Measurements from ENCODE around the gene FAM170B. TPM values are rescaled to one million over a fixed set of nuclear protein-coding genes. Genes with fewer than 3 reads are reported as not detected.

FAM170B gene
- total RNA-seq, 2 experiments from 2014 or later: not detected

- no peak for DNase-seq
- intact Hi-C loops (cut with micrococcal nuclease): no loop called here
- peaks cover 6% of the 10 kb centered on the region for H3K27me3 Mint-ChIP-seq (ENCODE audit: low read depth)
- no peak overlapping the region for H3K27ac Mint-ChIP-seq
- CTCF ChIA-PET: no interaction called here
- no peaks in the 10 kb centered on the region for H3K36me3 Mint-ChIP-seq (ENCODE audit: low read depth)
- no peak overlapping the region for H3K4me3 Mint-ChIP-seq
- H3K4me1 Mint-ChIP-seq (ENCODE audit: low read depth): no peaks in the 10 kb centered on the region
- H3K9me3 Mint-ChIP-seq: no peaks in the 10 kb centered on the region
Measured at GRCh38 chr10:49096890-49097445, 36.9 kb downstream of the FAM170B start.

DNA sequence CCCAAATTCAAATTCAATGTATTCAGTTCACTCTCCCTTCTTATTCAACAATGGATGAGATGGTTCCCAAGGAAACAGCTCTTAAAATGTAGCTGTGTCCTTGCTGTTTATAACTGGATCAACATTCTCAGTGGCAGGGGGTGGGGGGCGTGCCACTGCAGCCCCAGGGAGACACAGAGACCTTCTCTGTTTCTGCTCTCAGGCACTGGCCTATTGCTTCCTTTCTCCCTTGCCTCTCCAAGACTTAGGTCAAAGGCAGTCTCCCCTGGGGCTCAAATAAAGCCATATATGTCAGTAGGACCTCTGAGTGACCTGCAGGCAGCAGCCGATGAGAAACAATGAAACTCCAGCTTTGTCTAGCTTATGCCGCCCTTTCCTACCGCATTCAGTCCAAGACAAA lies 39.2 kb downstream of the FAM170B start:
- Mint-ChIP-seq H3K4me3 (no peak overlapping the region), H3K36me3 (ENCODE audit: low read depth) (no peaks in the 10 kb centered on the region), H3K4me1 (ENCODE audit: low read depth) (no peaks in the 10 kb centered on the region), H3K9me3 (no peaks in the 10 kb centered on the region), H3K27me3 (ENCODE audit: low read depth) (peaks cover 8% of the 10 kb centered on the region), H3K27ac (no peak overlapping the region)
- CTCF ChIA-PET: no interaction called here
- intact Hi-C loops (cut with micrococcal nuclease): no loop called here
- no peak for DNase-seq

DNA sequence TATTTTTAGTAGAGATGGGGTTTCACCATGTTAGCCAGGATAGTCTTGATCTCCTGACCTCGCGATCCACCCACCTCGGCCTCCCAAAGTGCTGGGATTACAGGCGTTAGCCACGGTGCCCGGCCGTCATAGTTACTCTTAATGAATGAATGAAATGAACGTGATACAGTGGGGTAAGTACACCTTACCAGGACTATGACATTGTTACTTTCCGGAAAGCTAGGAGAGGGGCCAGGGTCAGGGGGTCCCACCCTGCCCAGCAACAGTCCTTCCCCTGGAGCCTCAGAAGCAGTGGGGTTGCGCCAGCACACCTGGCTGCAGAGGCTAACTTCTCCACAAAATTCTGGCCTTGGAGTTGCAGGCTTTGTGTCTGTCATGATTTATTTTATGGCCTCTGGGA lies 39.9 kb downstream of the FAM170B start:
- Mint-ChIP-seq H3K4me1 (ENCODE audit: low read depth) (no peaks in the 10 kb centered on the region), H3K36me3 (ENCODE audit: low read depth) (no peaks in the 10 kb centered on the region), H3K27me3 (ENCODE audit: low read depth) (peaks cover 5% of the 10 kb centered on the region), H3K27ac (no peak overlapping the region), H3K9me3 (no peaks in the 10 kb centered on the region), H3K4me3 (no peak overlapping the region)
- DNase-seq: no peak
- CTCF ChIA-PET: no interaction called here
- intact Hi-C loops (cut with micrococcal nuclease): no loop called here

DNA sequence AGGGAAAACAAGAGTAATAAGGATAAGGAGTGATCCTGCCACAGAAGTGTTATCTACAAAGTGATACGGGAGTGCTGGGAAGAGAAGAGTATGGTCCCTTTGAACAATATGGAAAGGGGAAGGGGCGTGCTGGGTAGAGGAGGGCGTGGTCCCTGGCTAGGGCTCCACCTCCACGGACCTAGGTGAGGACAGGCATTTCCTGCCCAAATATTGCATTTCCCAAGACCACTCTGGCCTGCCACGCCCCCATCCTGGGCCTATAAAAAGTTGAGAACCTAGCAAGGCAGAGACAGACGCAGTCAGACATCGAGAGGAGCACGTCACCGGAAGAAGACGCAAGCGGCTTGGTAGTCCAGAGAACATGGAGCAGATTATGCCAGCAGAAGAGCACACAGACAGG lies 41.3 kb downstream of the FAM170B start:
- Mint-ChIP-seq H3K36me3 (ENCODE audit: low read depth) (no peaks in the 10 kb centered on the region), H3K9me3 (peaks cover 1% of the 10 kb centered on the region), H3K4me1 (ENCODE audit: low read depth) (no peaks in the 10 kb centered on the region), H3K27me3 (ENCODE audit: low read depth) (peaks cover 5% of the 10 kb centered on the region), H3K27ac (no peak overlapping the region), H3K4me3 (no peak overlapping the region)
- CTCF ChIA-PET: interaction anchor here (0.6 kb wide), 1 partner anchor 484 kb away, joined by 3 read pairs; no protein-coding TSS in a partner anchor
- intact Hi-C loops (cut with micrococcal nuclease): no loop called here
- DNase-seq: no peak

DNA sequence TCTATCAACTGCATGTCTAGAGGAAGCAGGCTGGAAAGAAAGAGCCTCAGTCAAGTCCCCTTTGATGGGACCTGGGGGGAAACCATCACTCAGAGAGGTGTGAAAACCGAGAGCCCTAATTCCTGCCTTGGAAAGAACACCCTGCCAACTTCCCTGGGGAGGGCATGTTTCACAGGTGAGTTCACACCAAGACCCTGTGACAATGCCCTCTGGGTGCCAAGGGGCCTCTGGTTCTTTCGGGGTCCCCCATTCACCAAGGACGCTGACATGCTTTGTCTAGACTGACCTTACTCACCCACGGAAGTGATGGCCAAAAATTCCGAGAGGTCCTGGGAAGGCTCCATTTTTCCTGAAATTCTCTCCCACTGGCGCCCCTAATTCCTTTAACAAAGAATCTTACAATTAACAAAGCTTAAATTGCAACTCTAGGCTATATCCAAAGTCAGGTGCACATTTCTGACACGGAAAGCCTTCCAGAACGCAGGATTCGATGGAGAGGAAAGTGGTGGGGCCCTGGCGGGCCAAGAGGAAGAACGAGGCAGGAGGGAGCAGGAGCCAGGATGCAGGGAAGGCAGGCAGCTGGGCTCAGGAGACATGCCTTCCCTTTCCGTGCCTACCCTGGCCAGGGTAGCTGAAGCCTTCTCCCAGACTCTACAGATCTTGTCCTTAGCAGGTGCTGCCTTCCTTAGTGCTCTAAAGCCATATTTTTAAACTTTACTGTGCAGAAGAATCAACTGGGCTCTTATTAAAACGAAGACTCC lies 42.2 kb downstream of the FAM170B start:
- H3K4me1 Mint-ChIP-seq (ENCODE audit: low read depth): no peaks in the 10 kb centered on the region

GRCh38 chr10:49090696-49091380 lies 43.0 kb downstream of the FAM170B start:
- CTCF ChIA-PET: no interaction called here
- Mint-ChIP-seq H3K4me1 (ENCODE audit: low read depth) (no peaks in the 10 kb centered on the region), H3K27me3 (ENCODE audit: low read depth) (peaks cover 5% of the 10 kb centered on the region), H3K4me3 (no peak overlapping the region), H3K36me3 (ENCODE audit: low read depth) (no peaks in the 10 kb centered on the region), H3K27ac (no peak overlapping the region), H3K9me3 (peaks cover 11% of the 10 kb centered on the region)
- intact Hi-C loops (cut with micrococcal nuclease): no loop called here
- no peak for DNase-seq

More for the DNA sequence above, 42.2 kb downstream of the FAM170B start:
- no peaks in the 10 kb centered on the region for H3K36me3 Mint-ChIP-seq (ENCODE audit: low read depth)
- no peak overlapping the region for H3K4me3 Mint-ChIP-seq
- intact Hi-C loops (cut with micrococcal nuclease): no loop called here
- no peak for DNase-seq
- peaks cover 6% of the 10 kb centered on the region for H3K9me3 Mint-ChIP-seq
- no peak overlapping the region for H3K27ac Mint-ChIP-seq
- CTCF ChIA-PET: no interaction called here
- H3K27me3 Mint-ChIP-seq (ENCODE audit: low read depth): peaks cover 5% of the 10 kb centered on the region

DNA sequence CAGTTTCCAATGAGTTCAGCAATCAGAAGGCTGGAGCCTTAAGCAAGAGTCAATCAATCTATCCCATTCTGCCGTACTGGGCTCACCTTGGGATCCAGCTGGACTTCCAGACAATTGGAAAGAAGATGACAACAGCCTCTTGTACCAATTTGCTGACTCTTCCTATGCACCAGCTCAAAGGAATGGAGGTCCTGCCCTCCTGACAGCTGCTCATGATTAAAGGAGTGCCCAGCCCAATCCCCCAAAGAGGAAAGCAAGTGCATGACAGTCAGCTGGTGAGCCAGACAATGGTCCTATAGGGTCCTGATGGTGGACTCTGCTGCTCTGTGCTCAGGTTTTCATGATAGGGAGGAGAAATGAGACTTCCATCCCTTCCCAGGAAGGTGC lies 43.6 kb downstream of the FAM170B start:
- no peaks in the 10 kb centered on the region for H3K4me1 Mint-ChIP-seq (ENCODE audit: low read depth)
- DNase-seq: no peak
- peaks cover 11% of the 10 kb centered on the region for H3K9me3 Mint-ChIP-seq
- H3K36me3 Mint-ChIP-seq (ENCODE audit: low read depth): no peaks in the 10 kb centered on the region
- H3K27ac Mint-ChIP-seq: no peak overlapping the region
- no peak overlapping the region for H3K4me3 Mint-ChIP-seq
- peaks cover 5% of the 10 kb centered on the region for H3K27me3 Mint-ChIP-seq (ENCODE audit: low read depth)
- CTCF ChIA-PET: no interaction called here
- intact Hi-C loops (cut with micrococcal nuclease): no loop called here

GRCh38 chr10:49089557-49090188 lies 44.1 kb downstream of the FAM170B start:
- no peaks in the 10 kb centered on the region for H3K4me1 Mint-ChIP-seq (ENCODE audit: low read depth)
- H3K27ac Mint-ChIP-seq: no peak overlapping the region
- peaks cover 5% of the 10 kb centered on the region for H3K27me3 Mint-ChIP-seq (ENCODE audit: low read depth)
- no peaks in the 10 kb centered on the region for H3K36me3 Mint-ChIP-seq (ENCODE audit: low read depth)
- intact Hi-C loops (cut with micrococcal nuclease): no loop called here
- CTCF ChIA-PET: no interaction called here
- H3K4me3 Mint-ChIP-seq: no peak overlapping the region
- peaks cover 11% of the 10 kb centered on the region for H3K9me3 Mint-ChIP-seq
- no peak for DNase-seq

DNA sequence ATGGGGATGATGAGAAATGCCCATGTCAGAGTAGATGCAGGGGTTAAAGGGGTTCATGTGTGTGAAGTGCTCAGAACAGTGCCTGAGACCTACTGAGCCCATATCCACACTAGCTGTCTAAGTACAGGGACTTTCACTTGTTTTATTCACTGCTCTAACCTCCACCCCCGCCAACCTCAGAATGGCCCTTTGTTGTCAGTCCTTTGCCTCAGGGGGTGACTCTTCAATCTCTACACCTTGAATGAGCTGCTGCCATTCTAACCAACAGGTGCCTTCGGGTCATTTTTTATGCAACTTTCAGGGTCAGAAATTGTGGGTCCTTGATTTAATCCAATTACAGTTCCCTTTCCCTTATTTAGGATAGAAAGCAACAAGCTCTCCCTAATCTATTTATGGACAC lies 44.7 kb downstream of the FAM170B start:
- no peaks in the 10 kb centered on the region for H3K36me3 Mint-ChIP-seq (ENCODE audit: low read depth)
- DNase-seq: no peak
- H3K27me3 Mint-ChIP-seq (ENCODE audit: low read depth): peaks cover 5% of the 10 kb centered on the region
- no peaks in the 10 kb centered on the region for H3K4me1 Mint-ChIP-seq (ENCODE audit: low read depth)
- CTCF ChIA-PET: no interaction called here
- H3K27ac Mint-ChIP-seq: no peak overlapping the region
- peaks cover 11% of the 10 kb centered on the region for H3K9me3 Mint-ChIP-seq
- intact Hi-C loops (cut with micrococcal nuclease): no loop called here
- H3K4me3 Mint-ChIP-seq: no peak overlapping the region

DNA sequence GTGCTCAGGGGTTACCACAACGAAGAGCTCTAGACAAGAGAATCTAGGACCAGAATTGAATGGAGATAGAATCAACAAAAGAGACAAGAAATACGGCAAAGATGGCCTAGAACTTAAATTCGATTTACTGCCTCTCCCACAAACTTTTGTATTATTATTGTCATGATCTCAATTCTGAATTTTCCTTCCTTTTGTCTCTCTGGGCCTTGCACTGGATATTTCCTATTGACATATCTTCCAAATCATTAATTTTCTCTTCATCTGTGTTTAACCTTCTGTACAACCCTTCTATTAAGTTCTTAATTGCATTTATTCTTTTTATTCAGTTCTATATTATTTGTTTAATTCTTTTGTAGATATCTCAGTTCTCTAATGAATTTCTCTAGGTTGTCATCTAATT lies 46.9 kb downstream of the FAM170B start:
- CTCF ChIA-PET: no interaction called here
- no peaks in the 10 kb centered on the region for H3K36me3 Mint-ChIP-seq (ENCODE audit: low read depth)
- no peak overlapping the region for H3K4me3 Mint-ChIP-seq
- no peak for DNase-seq
- peaks cover 5% of the 10 kb centered on the region for H3K27me3 Mint-ChIP-seq (ENCODE audit: low read depth)
- H3K9me3 Mint-ChIP-seq: peaks cover 11% of the 10 kb centered on the region
- intact Hi-C loops (cut with micrococcal nuclease): no loop called here
- H3K4me1 Mint-ChIP-seq (ENCODE audit: low read depth): no peaks in the 10 kb centered on the region
- H3K27ac Mint-ChIP-seq: no peak overlapping the region

GRCh38 chr10:49083261-49083660 lies 50.6 kb downstream of the FAM170B start:
- no peak overlapping the region for H3K27ac Mint-ChIP-seq
- no peaks in the 10 kb centered on the region for H3K4me1 Mint-ChIP-seq (ENCODE audit: low read depth)
- no peaks in the 10 kb centered on the region for H3K36me3 Mint-ChIP-seq (ENCODE audit: low read depth)
- peaks cover 11% of the 10 kb centered on the region for H3K9me3 Mint-ChIP-seq
- no peaks in the 10 kb centered on the region for H3K27me3 Mint-ChIP-seq (ENCODE audit: low read depth)
- CTCF ChIA-PET: interaction anchor here (0.6 kb wide), 1 partner anchor 135 kb away, joined by 3 read pairs; no protein-coding TSS in a partner anchor
- DNase-seq: no peak
- no peak overlapping the region for H3K4me3 Mint-ChIP-seq
- intact Hi-C loops (cut with micrococcal nuclease): no loop called here

- no peak for DNase-seq
- Mint-ChIP-seq H3K4me1 (ENCODE audit: low read depth) (no peaks in the 10 kb centered on the region), H3K27me3 (ENCODE audit: low read depth) (no peaks in the 10 kb centered on the region), H3K36me3 (ENCODE audit: low read depth) (no peaks in the 10 kb centered on the region), H3K4me3 (no peak overlapping the region), H3K9me3 (peaks cover 11% of the 10 kb centered on the region), H3K27ac (no peak overlapping the region)
- intact Hi-C loops (cut with micrococcal nuclease): no loop called here
- CTCF ChIA-PET: interaction anchor here (0.6 kb wide), 1 partner anchor 134 kb away, joined by 3 read pairs; no protein-coding TSS in a partner anchor
Measured at GRCh38 chr10:49082766-49083165, 51.1 kb downstream of the FAM170B start.
